DMS79 treated with DMSO at 0.1 percent for 48 hours (cell line): ENCODE results near the gene IRF2.
A peak's percentile ranks its signal among the peaks of the same experiment; 100 is the strongest.

ENCODE experiments used
- DNase-seq: peaks from one replicate; lab custom pipeline; 2025; lab: John Stamatoyannopoulos, UW

The IRF2 gene

DNA sequence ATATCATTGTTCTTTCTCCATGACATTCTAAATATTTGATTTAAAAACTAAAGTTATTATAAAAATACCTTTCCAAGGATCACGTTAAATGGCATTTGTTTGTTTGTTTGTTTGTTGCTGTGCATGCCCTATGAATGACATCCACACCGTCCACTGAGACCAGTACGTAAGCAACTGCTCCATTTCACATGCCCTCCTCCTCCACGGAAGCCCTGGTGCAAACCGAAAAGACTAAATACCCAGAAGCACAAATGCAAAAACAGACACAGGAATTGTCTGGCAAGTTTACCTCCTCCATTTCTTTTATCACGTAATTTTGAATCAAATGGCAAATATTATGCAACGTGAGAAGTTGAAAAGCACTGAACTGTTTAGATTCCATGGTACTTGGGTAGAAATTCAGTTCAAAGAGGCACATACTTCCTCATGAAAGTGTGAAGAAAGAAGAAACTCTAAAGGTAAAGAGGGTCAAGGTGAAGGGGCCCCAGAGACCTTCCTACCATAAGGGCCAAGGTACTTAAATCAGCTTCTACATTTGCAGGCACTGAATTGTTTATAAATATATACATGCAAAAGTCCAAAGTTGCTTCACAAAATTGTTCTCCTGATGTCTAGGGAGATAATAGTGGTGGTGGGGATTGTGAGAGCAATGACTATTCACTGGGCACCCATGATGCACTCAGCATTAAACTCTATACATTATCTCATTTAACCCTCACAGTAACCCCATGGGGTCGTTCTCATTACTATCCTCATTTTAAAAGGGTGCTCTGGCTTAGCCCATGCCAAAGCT, 23.4 kb downstream of the IRF2 start:
- no peak for DNase-seq

DNA sequence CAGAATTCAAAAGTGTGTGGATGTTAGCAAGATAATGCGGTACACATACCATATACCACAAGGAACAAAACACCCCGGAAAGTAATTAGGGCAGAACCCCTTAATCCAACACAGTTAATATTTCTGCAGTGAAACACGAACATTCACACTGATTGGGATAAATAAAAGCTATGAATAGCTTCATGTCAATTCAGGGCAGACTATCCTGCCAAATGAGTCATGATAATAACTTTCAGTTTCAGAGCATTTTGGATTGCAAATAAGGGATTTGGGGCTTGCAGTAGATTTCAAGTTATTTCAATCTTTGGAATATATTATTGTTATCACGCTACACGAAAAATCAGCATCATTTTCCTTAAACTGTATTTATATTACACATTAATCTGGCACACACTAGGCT, 24.3 kb downstream of the IRF2 start:
- DNase-seq: no peak

DNA sequence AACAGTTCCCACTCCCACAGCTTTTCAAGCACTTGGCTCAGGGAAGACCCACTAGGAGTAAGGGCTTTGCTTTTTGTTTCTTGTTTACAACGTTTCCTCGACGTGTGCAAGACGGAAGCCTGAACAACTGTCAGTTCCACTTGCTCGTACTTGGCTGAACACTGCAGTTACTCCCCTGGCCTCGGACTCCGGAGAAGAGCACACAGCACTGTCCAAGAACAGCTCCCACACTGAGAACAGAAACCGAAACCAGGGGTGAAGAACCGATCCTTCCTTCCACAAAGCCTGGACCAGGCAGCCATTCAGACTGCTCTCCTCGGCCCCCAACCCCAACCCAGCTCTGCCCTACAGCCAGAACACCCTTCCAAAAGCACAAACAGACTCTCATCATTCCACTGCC, 25.5 kb downstream of the IRF2 start:
- peak; percentile 24 for DNase-seq

DNA sequence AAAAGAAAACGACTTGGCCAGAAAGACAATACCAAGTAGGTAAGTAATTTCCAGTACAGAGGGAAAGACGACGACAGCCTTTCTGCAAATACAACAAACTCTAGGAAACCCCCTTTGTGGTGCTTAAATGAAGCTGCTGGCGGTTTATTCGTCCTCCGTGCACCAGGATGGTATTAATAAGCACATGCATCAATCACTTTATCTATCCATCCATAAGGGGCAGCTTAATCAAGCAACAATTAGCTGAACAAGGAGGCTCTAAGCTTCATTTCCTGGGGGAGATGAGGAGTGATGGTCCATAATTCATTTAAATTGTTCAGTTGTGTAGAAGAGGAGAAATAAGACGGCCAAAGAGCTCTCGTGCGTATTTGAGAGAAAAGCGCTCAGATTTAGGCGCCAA, 26.2 kb downstream of the IRF2 start:
- no peak for DNase-seq

DNA sequence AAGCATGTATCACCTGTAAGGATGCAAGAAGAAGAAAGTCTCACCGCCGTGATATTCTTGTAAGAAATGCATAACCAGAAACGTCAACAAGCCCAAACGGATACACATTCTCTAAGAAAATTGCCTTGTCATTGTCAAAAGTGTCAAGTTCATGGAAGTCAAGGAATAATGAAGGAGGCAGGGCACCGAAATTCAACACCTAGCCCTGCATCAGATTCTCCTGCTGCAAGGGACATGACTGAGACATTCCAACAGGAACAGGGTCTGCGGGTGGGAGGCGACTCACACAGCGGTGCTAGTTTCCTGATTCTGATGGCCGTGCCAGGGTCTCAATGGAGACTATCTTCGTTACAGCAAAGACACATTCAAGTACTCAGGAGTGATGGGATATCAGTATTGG, 26.7 kb downstream of the IRF2 start:
- no peak for DNase-seq

DNA sequence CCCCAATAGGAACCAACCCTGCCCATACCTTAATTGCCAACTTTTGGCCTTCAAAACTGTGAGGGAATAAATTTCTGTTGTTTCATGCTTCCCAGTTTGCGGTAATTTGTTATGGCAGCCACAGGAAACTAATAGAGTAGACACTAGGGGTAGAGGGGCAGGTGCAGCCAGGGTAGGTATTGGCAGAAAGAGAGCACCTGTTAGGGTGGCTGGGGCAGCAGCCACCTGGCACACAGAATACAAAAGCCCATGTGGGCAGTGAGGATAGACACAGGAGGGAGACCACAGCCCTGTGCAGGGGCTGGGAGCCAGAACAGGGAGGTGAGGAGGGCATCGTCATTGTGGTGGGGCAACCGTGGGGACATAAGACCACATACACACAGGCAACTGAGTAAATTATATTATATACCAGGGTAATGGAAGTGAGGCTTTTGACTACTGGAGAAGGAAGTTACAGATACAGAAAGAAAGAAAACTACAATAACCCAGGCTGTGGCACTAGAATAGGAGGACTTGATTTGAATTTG, 28.2 kb downstream of the IRF2 start:
- DNase-seq: no peak

DNA sequence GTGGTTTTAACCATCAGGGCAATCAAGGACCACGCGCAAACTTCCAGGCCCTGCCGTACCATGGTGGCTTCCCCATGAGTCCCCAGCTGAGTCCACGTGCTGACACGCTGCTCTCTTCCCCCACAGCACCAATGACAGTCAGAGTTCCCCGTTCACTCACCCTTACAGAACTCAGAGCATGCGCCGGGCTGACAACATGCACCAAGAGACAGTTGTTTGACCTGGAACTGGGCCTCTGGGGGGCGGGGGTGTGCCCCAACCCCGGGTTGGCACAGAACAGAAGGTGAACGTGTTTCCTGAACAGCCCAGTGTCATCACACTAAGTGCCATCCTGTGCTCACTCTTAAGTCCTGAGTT, 29.4 kb downstream of the IRF2 start:
- no peak for DNase-seq

DNA sequence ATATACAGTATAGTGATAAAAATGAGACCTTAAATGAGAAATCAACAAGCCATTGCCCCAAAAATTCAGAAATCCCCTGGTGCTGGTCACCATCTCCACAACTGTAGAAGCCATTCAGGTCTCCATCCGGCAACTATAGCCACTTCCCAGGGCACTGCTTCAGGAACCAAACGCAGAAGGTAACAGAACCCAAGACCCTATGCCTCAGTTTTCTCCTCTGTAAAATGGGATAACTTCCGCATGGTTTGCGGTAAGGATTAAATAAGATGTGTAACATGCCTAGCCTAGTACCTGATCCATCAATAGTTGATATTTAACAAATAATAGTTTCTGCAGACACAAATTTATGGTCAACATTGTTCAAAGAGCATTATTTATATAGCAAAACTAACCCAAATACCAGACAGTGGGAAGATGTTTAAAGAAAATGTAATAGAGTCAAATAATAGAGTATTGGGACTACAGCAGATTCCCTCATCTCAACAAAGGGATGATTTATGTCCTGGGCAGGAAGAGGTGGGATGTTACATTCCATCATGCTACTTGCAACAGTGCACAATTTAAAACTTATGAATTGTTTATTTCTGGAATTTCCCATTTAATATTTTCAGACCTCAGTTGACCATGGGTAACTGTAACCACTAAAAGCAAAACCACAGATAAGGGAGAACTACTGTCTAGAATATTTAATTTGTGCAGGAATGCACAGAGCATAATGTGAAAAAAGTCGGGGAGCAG, 30.0 kb downstream of the IRF2 start:
- no peak for DNase-seq

DNA sequence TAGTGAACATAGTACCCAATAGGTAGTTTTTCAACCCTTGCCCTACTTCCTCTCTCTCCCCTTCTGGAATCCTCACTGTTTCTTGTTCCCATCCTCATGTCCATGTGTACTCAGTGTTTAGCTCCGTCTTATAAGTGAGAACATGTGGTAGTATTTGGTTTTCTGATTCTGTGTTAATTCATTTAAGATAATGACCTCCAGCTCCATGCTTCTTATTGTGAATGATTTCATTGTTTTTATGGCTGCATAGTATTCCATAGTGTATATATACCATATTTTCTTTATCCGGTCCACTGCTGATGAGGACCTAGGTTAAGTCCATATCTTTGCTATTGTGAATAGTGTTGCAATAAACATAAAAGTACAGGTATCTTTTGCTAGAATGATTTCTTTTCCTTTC, 31.0 kb downstream of the IRF2 start:
- DNase-seq: no peak

DNA sequence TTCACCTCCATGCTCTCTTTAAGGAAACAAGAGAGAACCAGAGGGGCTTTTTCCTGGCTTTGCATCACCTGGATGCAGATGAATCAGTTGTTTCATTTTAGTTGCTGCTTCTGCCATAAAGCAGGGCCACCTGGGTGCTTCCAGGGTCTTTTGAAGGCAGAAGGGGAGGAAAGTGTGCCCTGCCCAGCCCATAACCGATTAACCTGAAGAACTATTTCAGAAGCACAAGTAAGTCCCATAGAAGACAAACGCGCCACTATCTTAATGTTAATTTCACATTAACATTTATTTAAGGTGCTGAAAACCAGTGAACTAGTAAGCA, 32.1 kb downstream of the IRF2 start:
- DNase-seq: no peak

DNA sequence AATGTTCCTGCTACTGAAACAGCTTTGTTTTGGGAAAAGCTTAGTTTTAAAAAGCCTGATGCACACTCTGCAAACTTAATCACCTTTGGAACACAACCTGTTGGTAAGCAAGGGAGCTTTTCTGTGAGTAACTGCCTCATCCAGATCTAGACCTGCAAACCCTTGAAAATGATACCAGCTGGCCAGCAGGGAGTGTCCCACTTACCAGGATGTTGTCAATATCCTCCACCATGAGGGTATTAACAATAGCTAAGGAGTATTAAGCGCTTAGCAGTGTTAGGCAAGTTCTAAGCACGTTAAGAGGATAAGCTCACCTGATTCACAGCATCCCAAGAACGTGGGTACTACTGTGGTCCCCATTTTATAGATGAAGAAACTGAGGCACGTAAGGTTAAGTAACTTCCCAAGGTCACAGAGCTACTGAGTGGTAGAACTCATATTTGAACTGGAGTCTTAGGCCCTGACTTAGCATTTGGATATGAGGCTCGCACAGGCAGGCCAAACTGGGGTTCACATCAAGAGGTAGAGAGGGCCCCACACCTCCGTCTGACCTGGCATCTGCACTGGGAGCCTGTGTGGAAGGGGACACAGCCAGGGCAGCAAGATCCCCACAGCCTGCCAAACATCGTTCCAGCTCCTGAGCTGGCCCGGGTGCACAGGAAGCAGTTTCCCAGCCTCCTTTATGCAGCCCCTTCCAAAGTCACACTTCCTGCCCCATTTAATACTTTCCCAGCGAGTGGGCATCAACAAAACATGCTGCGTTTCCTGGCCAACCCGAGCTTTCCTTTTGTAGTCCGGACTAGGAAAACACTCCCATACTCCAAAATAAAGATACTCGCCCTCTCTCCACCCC, 32.7 kb downstream of the IRF2 start:
- DNase-seq: no peak

DNA sequence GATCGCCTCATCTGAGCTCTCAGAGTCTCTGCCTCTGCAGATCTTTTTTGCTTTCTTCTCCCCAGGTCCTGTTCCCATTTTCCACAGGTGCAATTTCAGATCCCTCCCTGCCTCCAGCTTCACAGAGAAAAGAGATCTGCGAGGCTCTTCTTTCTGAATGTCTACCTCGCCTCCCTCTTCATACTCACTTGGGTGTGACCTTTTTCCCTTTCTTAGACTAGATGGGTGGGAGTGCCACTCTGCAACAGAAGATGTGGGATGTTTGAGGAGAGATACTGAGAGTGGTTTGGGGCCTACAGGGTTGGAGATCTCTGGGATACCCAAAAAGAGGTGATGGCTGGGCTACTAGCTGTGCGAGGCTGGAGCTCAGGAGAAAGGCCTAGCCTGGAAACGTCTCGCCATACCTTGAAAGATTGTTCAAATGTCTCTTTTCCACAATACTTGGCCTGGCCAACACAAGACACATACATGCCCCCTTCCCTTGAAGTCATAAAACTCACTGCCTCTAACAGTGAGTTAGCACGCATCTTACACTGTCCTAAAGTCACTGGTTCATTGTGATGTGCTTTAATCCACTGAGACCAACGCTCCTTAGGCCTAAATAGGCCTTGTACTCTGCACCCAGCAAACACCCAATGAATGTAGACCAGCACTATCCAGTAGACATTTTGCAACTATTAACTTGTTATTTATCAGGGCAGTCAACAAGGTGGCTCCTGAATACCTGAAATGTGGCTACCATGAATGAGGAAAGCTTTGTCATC, 33.6 kb downstream of the IRF2 start:
- no peak for DNase-seq

DNA sequence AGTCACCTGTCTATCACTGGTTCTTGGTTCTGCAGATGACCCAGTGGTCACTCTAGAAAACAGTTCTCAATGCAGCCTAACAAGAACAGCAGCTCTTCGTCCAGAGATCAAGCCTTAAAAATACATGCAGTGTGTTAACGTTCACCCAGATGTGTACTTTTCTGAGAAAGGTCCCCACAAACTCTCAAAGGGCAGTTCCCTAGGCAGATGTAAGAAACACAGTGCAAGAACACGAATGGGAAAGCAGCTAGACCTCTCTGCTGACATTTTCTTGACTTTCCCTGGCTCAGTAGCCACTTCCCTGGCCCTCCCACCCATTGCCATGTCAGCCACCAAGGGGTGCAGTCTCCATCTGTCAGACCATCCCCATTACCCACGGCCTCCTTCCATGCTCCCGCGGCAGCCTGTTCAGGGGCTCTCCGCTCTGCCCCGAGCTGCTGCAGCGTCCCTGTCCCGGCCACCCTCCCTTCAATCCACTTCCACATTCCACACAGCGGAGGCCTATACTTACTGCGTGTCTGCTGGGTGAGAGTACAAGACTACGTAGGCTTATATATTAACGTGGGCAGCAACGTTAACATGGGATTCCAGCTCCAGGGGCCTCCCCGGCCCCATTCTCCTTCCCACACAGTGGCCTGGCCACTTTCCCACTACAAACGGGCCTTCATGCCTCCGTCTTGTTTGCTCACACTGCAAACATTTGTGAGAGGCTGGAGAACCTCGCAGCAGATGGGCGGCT, 34.3 kb downstream of the IRF2 start:
- no peak for DNase-seq

DNA sequence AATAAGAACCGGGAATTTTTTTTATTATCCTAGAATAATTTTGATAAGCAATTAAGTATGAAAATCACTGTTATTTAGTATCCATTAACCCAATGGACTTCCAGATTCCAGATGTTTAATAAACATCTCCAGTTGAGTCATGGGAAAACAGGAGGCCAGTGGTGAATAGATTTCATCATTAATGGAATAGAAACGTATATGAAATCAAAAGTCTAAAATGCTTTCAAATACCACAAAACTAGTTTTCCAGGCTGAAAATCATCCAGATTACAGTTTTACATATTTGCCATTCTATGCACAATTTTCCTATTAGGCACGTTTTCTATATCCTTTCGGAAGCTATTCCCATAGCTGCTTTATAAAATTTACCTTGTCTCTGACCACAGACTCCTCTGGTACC, 35.0 kb downstream of the IRF2 start:
- DNase-seq: no peak

DNA sequence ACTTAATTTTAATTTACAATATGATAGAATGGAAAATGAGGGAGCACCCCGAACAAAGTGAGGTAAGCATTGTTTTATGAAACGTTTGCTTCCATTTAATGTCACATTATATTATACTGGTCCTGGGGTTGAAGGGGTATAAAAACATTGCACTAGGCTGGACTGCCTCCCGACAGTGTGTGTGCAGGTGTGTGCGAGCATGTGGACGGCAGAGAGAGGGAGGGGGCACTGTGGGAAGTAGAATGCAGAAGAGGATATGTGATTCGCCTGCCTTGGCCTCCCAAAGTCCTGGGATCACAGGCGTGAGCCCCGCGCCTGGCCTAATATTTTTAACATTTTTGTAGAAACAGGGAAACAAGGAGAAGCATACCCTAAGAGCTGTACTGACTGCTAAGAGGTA, 36.0 kb downstream of the IRF2 start:
- DNase-seq: peak; percentile 32

DNA sequence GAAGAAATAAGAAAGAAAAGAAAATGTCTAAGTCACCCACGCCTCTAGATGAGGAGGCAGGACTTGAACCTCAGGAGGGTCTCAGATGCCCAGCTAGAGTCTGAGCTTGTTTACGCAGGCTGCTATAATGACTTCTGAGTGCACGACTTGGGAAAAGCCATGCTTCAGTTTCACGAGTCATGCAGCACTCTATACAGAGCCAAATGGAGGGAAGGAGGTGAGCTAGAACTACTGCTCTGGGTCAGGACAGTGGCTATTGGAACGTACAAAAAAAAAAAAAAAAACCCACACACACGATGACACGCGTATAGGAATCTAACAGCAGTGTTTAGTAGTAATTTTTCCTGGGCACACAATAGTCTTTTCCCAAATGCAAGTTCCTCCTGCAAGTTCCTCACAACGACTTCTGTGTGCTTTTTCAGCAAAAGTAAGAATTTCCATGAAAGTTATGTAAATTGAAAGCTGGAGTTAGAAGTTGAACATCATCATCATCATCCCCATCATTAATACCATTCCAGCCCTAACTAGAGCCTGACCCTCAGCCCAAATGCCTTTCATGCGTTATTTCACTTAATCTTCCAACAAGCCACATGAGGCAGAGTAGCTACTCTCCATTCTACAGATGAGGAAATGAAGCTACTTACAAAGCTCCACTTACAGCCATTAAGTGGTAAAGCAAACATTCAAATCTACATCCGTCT, 36.6 kb downstream of the IRF2 start:
- peak; percentile 64 for DNase-seq

DNA sequence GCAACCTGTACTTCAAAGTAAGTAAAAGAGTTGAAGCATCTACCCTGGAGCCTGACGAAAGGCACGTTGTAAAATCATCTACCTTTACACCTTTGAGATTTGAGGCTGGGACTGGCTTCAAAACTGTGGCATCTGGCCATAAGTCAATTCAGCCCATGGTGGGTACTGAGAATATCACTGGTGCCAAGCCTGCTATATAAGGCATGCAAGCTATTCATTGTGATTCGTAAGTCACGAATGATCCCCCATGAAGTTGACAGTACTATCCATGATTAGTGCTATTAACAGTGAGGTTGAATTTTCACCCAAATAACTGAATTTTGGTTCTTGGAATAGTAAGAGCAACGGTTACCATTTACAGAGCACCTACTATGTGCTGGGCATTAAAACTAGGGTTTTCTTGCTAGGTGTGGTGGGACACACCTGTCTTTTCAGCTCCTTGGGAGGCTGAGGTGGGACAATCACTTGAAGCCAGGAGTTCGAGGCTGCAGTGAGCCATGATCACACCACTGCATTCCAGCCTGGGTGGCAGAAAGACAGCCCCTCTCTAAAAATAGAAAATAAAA, 39.8 kb downstream of the IRF2 start:
- no peak for DNase-seq

DNA sequence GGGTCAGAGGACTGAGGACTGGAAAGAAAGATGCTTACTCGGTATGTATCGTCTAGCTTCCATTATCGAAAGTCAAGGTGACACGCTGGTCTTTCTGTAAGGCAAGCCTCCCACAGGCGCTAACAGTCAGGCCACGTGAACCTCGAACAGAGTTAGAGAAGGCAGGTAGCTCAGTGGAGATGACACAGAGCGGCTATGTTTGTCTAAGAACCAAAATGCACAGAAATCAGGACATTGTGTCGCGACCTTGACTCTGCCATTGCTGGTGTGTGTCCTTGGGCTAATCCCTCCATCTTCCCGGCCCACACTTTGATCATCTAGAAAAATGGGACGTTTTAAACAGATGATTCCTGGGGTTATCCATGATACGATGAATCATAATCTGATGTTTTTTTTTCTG, 40.3 kb downstream of the IRF2 start:
- no peak for DNase-seq

DNA sequence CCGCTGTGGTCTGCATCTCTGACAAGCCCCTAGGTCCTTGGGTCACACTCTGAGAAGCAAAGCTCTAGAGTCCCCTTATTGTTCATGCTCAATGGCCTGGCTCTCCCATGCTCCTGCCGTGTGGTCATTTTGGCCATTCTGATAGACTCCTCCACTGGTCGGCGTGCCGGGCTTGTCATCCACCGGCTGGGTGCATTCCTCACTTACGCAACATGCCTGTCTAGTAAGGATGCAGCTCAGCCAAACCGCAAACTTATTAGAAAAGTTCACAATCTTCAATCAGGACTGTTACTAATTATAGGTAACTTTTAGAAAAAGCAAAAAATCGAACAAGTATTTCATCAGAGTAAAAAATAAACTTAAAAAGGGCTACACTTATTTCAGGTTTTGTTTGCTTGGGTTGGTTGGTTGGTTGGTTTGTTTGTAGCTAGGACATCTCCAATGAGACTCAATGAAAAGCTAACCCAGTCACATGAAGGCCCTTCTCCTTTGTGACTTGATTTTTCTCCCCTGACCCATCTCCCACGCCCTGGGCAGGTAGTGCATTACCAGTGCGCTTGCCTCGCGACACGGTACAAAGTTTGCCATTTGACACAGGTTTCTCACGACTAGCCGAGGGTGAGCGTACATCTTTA, 41.0 kb downstream of the IRF2 start:
- DNase-seq: no peak
